Body of pancreas (tissue), 4 donors: ENCODE measurements around the gene MYADML2. TPM values are rescaled to one million over a fixed set of nuclear protein-coding genes. Genes with fewer than 3 reads are reported as not detected.

Experiments used
- ATAC-seq: fragments of 150-250 bp; one replicate; pipeline ENCODE4 v1.9.1; 2016
- DNase-seq, 4 donors: peaks; one replicate each; pipeline ENCODE4 v3.0.0-alpha.2; 2019
- H3K27ac ChIP-seq, 4 donors: fragments of 200-600 bp; sonication (generic); 1 replicate in 3 of 4; 2 replicates in 1 of 4; pipeline versions ENCODE4 v1.5.1 to v1.6.1; 2016 to 2019; ENCODE audit warnings: mild to moderate bottlenecking in 1 of 4, mixed read lengths in 1 of 4, moderate library complexity in 1 of 4
- H3K27me3 ChIP-seq, 2 donors: fragments of 200-600 bp; sonication (generic); one replicate each; pipeline ENCODE4 v1.6.0; 2016; ENCODE audit warnings: mild to moderate bottlenecking in 1 of 2
- H3K36me3 ChIP-seq, 2 donors: fragments of 200-600 bp; sonication (generic); replicated peaks in 1 of 2; 2 replicates each; pipeline ENCODE4 v1.5.1; 2016; ENCODE audit warnings: low read depth in 2 of 2; ENCODE audit not compliant: insufficient read depth in 1 of 2
- H3K4me1 ChIP-seq: fragments of 200-600 bp; sonication (generic); one replicate; pipeline ENCODE4 v1.6.0; 2016
- H3K4me3 ChIP-seq, 2 donors: fragments of 200-600 bp; sonication (generic); 1 replicate in 1 of 2; 2 replicates in 1 of 2; pipeline ENCODE4 v1.5.1; 2016 to 2019
- H3K9me3 ChIP-seq, 3 donors: fragments of 200-600 bp; sonication (generic); 1 replicate in 2 of 3; 2 replicates in 1 of 3; pipeline ENCODE4 v1.5.1; 2016
- POLR2A ChIP-seq, 3 donors: fragments of 450-650 bp; IDR thresholded peaks; one replicate each; pipeline ENCODE4 v1.6.1; 2016; ENCODE audit warnings: antibody characterized with exemption in 3 of 3, mild to moderate bottlenecking in 2 of 3
- WGBS, 2 donors: methylation state at CpG; one replicate each; pipeline ENCODE4 v1.1.5; 2017; 5-methylcytosine and 5-hydroxymethylcytosine counted together
- intact Hi-C: fragments of 100-400 bp; cut with DNase I; formaldehyde crosslinking; loops from one replicate; pipeline ENCODE4 v1.15.1; 2023
- total RNA-seq, 2 donors: library from RNA; depleted of rRNA; stranded (reverse); fragments of >200 nt; gene quantifications; one replicate each; pipeline ENCODE4 v1.1.0, GENCODE V29; 2016
- TF ChIP-seq, protein P1 (sequence below), 7 experiments: fragments of 450-650 bp in 4 of 7; fragments of 200-600 bp in 3 of 7; sonication (generic) in 3 of 7; IDR thresholded peaks; one replicate each; pipeline ENCODE4 v1.5.1; 2016 to 2019; ENCODE audit warnings: antibody characterized with exemption in 7 of 7

Gene MYADML2
- total RNA-seq, 2 donors from 2014 or later: not detected

DNA sequence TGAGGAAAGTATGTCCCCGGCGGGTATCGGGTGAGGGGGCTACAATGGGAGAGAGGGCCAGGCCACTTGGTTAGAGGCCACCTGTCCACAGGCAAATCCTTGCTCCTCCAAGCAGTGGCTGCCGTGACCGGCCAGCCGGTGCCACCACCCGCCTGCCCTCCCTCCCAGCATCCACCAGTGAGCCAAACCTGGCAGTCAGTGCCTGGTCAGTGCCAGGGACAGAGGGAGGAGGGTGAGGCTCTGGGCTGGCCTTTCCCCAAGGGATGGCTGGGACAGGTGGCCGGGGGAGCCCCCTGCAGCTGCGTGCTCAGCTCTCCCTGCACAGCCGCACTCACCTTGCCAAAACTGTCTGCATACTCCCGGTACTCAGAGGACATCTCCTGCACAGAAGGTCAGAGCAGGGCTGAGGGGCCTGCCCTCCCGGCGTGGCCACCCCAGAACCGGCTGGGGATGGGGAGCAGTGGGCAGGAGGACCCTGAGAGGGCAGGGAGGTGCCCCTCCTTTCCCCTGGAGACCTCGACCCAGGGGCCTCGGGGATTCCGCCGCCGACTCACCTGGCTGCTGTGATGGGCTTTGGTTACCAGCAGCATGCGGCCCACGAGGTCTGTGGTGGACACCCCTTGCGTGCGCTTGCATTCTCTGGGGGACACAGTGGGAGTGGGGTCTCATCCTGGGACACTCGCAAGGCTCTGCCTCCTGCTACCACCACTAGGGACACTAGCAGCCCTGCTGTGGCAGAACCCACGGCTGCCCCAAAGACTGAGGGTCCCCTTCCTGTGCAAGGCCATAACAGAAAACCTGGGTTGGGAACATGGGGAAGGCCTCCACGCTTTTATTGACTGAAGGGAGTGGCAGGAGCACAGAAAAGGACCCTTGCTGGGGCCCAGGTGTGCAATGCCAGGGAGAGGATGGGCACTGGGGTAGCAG, 39.6 kb downstream of the MYADML2 start:
- ATAC-seq: no peak
- intact Hi-C loops: no loop called here
- H3K27me3 ChIP-seq: no peaks in the 10 kb centered on the region
- H3K27ac ChIP-seq: no peak overlapping the region
- no peak for DNase-seq
- no peak overlapping the region for H3K4me3 ChIP-seq
- H3K36me3 ChIP-seq: peaks cover 0 to 3% of the 10 kb centered on the region in 2 donors
- TF ChIP-seq, protein P1, sequence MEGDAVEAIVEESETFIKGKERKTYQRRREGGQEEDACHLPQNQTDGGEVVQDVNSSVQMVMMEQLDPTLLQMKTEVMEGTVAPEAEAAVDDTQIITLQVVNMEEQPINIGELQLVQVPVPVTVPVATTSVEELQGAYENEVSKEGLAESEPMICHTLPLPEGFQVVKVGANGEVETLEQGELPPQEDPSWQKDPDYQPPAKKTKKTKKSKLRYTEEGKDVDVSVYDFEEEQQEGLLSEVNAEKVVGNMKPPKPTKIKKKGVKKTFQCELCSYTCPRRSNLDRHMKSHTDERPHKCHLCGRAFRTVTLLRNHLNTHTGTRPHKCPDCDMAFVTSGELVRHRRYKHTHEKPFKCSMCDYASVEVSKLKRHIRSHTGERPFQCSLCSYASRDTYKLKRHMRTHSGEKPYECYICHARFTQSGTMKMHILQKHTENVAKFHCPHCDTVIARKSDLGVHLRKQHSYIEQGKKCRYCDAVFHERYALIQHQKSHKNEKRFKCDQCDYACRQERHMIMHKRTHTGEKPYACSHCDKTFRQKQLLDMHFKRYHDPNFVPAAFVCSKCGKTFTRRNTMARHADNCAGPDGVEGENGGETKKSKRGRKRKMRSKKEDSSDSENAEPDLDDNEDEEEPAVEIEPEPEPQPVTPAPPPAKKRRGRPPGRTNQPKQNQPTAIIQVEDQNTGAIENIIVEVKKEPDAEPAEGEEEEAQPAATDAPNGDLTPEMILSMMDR (IDR thresholded peaks at IDR 0.05): no peak
- no peak for TF ChIP-seq POLR2A (IDR thresholded peaks at IDR 0.05)
- WGBS, 2 donors: 91 to 93% methylated on average over 12 to 18 of the region's 26 CpGs
- no peaks in the 10 kb centered on the region for H3K9me3 ChIP-seq
- H3K4me1 ChIP-seq: peaks cover 31% of the 10 kb centered on the region

DNA sequence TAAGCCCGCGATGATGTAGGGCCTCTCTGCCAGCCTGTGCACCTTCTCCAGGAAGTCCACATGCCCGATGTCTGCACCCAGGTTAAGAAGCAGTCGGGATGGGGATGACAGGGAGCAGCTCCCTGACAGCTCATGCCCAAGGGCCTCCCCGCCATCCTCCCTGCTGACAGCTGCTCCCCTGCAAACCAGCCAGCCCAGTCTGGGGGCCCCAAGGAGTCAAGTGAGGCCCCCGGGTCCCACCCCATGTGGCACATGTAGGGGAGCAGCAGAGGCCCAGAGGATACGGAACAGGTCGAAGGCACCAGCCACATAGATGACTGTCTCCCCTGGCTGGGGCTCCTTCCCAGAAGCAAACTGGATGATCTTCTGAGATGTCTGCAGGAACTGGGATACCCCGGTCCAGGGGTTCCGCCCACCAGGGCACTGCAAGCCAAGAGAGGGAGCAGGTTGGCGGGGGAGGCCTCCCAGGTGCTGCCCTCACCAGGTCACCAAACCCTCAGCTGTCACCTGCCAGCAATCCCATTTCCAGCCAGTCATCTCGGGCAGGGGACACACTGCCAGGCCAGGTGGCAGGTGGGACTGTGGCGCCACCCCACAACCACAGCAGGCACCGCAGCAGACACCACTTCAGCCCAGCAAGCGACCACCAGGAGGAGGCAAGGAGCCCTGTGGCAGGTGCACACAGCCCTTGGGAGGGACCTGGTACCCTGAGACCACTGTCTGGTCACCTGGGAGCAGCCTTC, 40.4 kb downstream of the MYADML2 start:
- DNase-seq (no peak), ATAC-seq (no peak)
- Histone ChIP-seq H3K36me3 (peaks cover 0 to 3% of the 10 kb centered on the region in 2 donors), H3K27ac (no peak overlapping the region), H3K4me3 (no peak overlapping the region), H3K4me1 (peaks cover 35% of the 10 kb centered on the region), H3K9me3 (no peaks in the 10 kb centered on the region), H3K27me3 (no peaks in the 10 kb centered on the region)
- WGBS, 2 donors: 95 to 96% methylated on average over 8 to 15 of the region's 15 CpGs
- TF ChIP-seq, protein P1 (IDR thresholded peaks at IDR 0.05): no peak
- TF ChIP-seq POLR2A (IDR thresholded peaks at IDR 0.05): no peak
- intact Hi-C loops: no loop called here

DNA sequence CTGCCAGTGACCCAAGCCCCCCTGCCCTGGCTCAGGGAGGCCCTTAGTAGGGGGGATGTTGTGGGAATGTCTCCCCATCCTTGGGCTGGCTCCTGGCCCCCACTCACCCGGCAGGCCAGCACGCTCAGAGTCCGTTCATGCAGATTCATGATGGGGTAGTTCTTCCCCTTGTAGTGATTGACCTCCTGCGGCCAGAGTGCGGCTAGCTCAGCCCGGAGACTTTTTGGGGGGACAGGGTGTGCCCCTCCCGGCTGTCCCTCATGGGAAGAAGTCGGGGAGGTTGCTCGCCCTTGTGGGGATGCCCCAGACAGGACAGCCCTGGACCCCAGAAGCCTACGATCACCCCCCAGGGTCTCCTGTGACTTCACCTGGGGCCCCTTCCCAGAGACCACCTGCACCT, 41.0 kb downstream of the MYADML2 start:
- TF ChIP-seq POLR2A (IDR thresholded peaks at IDR 0.05): no peak
- TF ChIP-seq, protein P1 (IDR thresholded peaks at IDR 0.05): no peak
- H3K4me3 ChIP-seq: no peak overlapping the region
- H3K4me1 ChIP-seq: peaks cover 36% of the 10 kb centered on the region
- no peaks in the 10 kb centered on the region for H3K27me3 ChIP-seq
- ATAC-seq (no peak), DNase-seq (no peak)
- H3K9me3 ChIP-seq: no peaks in the 10 kb centered on the region
- peaks cover 0 to 3% of the 10 kb centered on the region in 2 donors for H3K36me3 ChIP-seq
- 93 to 94% methylated on average over 6 to 9 of the region's 10 CpGs for WGBS, 2 donors
- no peak overlapping the region for H3K27ac ChIP-seq
- intact Hi-C loops: no loop called here

DNA sequence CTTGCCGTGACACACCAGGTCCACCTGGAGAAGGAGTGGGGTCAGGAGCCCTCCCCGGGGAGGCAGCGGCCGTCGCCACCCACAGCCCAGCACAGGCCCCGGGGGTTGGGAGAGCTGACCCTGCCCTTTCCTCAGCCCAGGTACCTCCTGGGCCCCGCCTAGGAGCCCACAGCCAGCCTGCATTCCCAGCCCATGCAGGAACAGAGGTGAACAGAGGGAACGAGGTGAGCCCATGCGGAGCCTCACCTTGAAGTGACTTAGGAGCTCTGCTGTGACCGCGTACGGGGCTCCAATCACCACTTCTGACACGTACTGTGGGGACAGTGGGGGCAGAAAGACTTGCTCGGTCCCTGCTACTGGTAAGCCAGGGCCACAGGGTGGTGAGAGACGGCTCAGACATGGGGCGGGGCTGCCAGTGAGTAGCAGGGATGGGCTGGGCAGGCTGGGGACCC, 41.6 kb downstream of the MYADML2 start:
- Histone ChIP-seq H3K27ac (no peak overlapping the region), H3K27me3 (no peaks in the 10 kb centered on the region), H3K36me3 (peaks cover 0 to 3% of the 10 kb centered on the region in 2 donors), H3K4me3 (no peak overlapping the region), H3K9me3 (no peaks in the 10 kb centered on the region), H3K4me1 (peaks cover 32% of the 10 kb centered on the region)
- no peak for TF ChIP-seq POLR2A (IDR thresholded peaks at IDR 0.05)
- TF ChIP-seq, protein P1 (IDR thresholded peaks at IDR 0.05): no peak
- no peak for ATAC-seq
- intact Hi-C loops: no loop called here
- WGBS, 2 donors: 90% methylated on average over 16 of the region's 16 CpGs; no CpG with 5 or more reads in 1 of the 2 donors
- no peak for DNase-seq
